ENCODE data around the gene CD82. TPM values are rescaled to one million over a fixed set of nuclear protein-coding genes. Genes with fewer than 3 reads are reported as not detected.

Gene CD82
- total and polyA plus RNA-seq, 2 of the 13 experiments (the other 11 are each of a cell fraction or from before 2014, with no cell fraction given) = 0.05 TPM; not detected in 1

GRCh38 chr11:44570411-44571155 is 5.1 kb downstream of the CD82 start:
- Histone ChIP-seq H3K9ac (ENCODE audit: insufficient read depth, low read depth, low read length) (no peak overlapping the region), H3K9me3 (ENCODE audit: low read length) (no peaks in the 10 kb centered on the region), H3K27me3 (ENCODE audit: control insufficient read depth in 1 of 2, insufficient read depth in 2 of 2, low read length in 2 of 2) (peaks cover 0 to 19% of the 10 kb centered on the region in 2 experiments; a peak in 2 of 5 replicates), H4K20me1 (ENCODE audit: insufficient read depth, low read length) (no peaks in the 10 kb centered on the region), H3K4me3 (replicated peaks in 1 of 3; ENCODE audit: insufficient read depth in 1 of 3, low read depth in 2 of 3, low read length in 3 of 3) (no peak overlapping the region), H3K4me2 (ENCODE audit: low read depth, low read length) (no peak overlapping the region), H3K27ac (ENCODE audit: extremely low read length, insufficient read depth, low read length) (no peak overlapping the region), H2AFZ (ENCODE audit: low read length) (no peak overlapping the region), H3K4me1 (ENCODE audit: insufficient read depth, low read length) (peaks cover 7% of the 10 kb centered on the region), H3K79me2 (ENCODE audit: insufficient read depth, low read length) (no peaks in the 10 kb centered on the region), H3K36me3 (replicated peaks in 1 of 2; ENCODE audit: control insufficient read depth in 1 of 2, insufficient read depth in 2 of 2, low read length in 2 of 2) (no peaks in the 10 kb centered on the region)
- POLR2A ChIA-PET = no interaction called here
- WGBS (ENCODE audit: low lambda C conversion rate) = 48% methylated on average over 9 of the region's 10 CpGs
- FAIRE-seq (no peak), ATAC-seq (no peak), DNase-seq (ENCODE audit: low spot score) (no peak)
- intact Hi-C loops (cut with micrococcal nuclease; ENCODE audit: unreplicated experiment) (no loop called here), in situ Hi-C loops (cut with HindIII; ENCODE audit: extremely low pct_ligation_motif_present, low pct_unique_long_range_greater_than_20kb) (no loop called here)
- CTCF ChIA-PET (ENCODE audit: low intra/inter-chr PET ratio, low total read pairs) = no interaction called here
- no peak for TF ChIP-seq SAP130 (CRISPR knock-in tag; IDR thresholded peaks at IDR 0.05; ENCODE audit: low read depth)
- TF ChIP-seq MAFK (conservative IDR thresholded peaks at IDR 0.05 in 1 of 2, IDR thresholded peaks at IDR 0.05 in 1 of 2; ENCODE audit: low read length in 2 of 2) = no peak
- TF ChIP-seq MBD4 (IDR thresholded peaks at IDR 0.05; ENCODE audit: borderline replicate concordance, low read length) = no peak
- BruUV-seq (replicated peaks) = no TSS peak

DNA sequence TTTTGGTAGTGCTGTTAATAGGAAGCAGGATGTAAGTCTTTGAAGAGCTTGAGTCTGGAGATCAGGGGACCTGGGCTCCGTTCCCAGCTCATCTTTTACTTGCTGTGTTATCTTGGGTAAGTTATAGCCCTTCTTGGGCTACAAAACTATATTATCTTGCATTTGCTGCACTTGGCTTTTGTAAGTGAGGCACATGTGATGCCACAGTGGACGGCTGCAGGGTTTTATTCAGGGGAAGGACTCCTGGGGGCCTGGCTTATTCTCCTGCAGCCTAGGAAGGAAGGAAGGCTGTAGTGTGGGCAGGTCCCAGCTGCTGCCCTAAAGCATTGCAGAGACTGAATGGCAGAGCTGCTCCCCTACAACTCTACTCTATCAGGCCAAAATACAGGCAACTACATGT is 6.4 kb downstream of the CD82 start:
- FAIRE-seq = no peak
- H3K4me2 ChIP-seq (ENCODE audit: low read depth, low read length) = no peak overlapping the region
- no peaks in the 10 kb centered on the region for H3K79me2 ChIP-seq (ENCODE audit: insufficient read depth, low read length)
- no peak overlapping the region for H3K4me3 ChIP-seq (replicated peaks in 1 of 3; ENCODE audit: insufficient read depth in 1 of 3, low read depth in 2 of 3, low read length in 3 of 3)
- no peak for ATAC-seq
- 0% methylated on average over 2 of the region's 2 CpGs for WGBS (ENCODE audit: low lambda C conversion rate)
- no peaks in the 10 kb centered on the region for H3K36me3 ChIP-seq (replicated peaks in 1 of 2; ENCODE audit: control insufficient read depth in 1 of 2, insufficient read depth in 2 of 2, low read length in 2 of 2)
- no peaks in the 10 kb centered on the region for H3K4me1 ChIP-seq (ENCODE audit: insufficient read depth, low read length)
- H3K9ac ChIP-seq (ENCODE audit: insufficient read depth, low read depth, low read length) = no peak overlapping the region
- H4K20me1 ChIP-seq (ENCODE audit: insufficient read depth, low read length) = no peaks in the 10 kb centered on the region
- in situ Hi-C loops (cut with HindIII; ENCODE audit: extremely low pct_ligation_motif_present, low pct_unique_long_range_greater_than_20kb) (no loop called here), intact Hi-C loops (cut with micrococcal nuclease; ENCODE audit: unreplicated experiment) (no loop called here)
- no peaks in the 10 kb centered on the region for H3K9me3 ChIP-seq (ENCODE audit: low read length)
- no peak for DNase-seq (ENCODE audit: low spot score)
- TF ChIP-seq AKAP8 (CRISPR knock-in tag; IDR thresholded peaks at IDR 0.05) = no peak
- TF ChIP-seq, protein P1, sequence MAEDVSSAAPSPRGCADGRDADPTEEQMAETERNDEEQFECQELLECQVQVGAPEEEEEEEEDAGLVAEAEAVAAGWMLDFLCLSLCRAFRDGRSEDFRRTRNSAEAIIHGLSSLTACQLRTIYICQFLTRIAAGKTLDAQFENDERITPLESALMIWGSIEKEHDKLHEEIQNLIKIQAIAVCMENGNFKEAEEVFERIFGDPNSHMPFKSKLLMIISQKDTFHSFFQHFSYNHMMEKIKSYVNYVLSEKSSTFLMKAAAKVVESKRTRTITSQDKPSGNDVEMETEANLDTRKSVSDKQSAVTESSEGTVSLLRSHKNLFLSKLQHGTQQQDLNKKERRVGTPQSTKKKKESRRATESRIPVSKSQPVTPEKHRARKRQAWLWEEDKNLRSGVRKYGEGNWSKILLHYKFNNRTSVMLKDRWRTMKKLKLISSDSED (CRISPR knock-in tag; IDR thresholded peaks at IDR 0.05) = no peak
- TF ChIP-seq ZNF101 (CRISPR knock-in tag; IDR thresholded peaks at IDR 0.05; ENCODE audit: borderline replicate concordance, low read depth) = no peak
- TF ChIP-seq ARNT2 (CRISPR knock-in tag; IDR thresholded peaks at IDR 0.05; ENCODE audit: low read depth) = no peak
- TF ChIP-seq, protein P2, sequence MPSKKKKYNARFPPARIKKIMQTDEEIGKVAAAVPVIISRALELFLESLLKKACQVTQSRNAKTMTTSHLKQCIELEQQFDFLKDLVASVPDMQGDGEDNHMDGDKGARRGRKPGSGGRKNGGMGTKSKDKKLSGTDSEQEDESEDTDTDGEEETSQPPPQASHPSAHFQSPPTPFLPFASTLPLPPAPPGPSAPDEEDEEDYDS (CRISPR knock-in tag; IDR thresholded peaks at IDR 0.05) = no peak
- TF ChIP-seq KAT8 (CRISPR knock-in tag; IDR thresholded peaks at IDR 0.05) = no peak
- no peak for TF ChIP-seq FOXP4 (CRISPR knock-in tag; IDR thresholded peaks at IDR 0.05)
- TF ChIP-seq ZZZ3 (CRISPR knock-in tag; IDR thresholded peaks at IDR 0.05; ENCODE audit: borderline replicate concordance) = no peak
- no peak for TF ChIP-seq MAFF (IDR thresholded peaks at IDR 0.05; ENCODE audit: low read depth, low read length)
- no peak for TF ChIP-seq ISL2 (CRISPR knock-in tag; IDR thresholded peaks at IDR 0.05)
- no peak for TF ChIP-seq CHD4 (IDR thresholded peaks at IDR 0.05; ENCODE audit: borderline replicate concordance, low read length)
- no peak for TF ChIP-seq ZNF562 (CRISPR knock-in tag; IDR thresholded peaks at IDR 0.05; ENCODE audit: borderline replicate concordance)
- TF ChIP-seq ZNF782 (CRISPR knock-in tag; IDR thresholded peaks at IDR 0.05; ENCODE audit: borderline replicate concordance) = no peak
- no peak overlapping the region for H3K27ac ChIP-seq (ENCODE audit: extremely low read length, insufficient read depth, low read length)
- no TSS peak for BruUV-seq (replicated peaks)
- H2AFZ ChIP-seq (ENCODE audit: low read length) = no peak overlapping the region
- POLR2A ChIA-PET = no interaction called here
- CTCF ChIA-PET (ENCODE audit: low intra/inter-chr PET ratio, low total read pairs) = no interaction called here
- peaks cover 0 to 6% of the 10 kb centered on the region in 2 experiments; a peak in 3 of 5 replicates for H3K27me3 ChIP-seq (ENCODE audit: control insufficient read depth in 1 of 2, insufficient read depth in 2 of 2, low read length in 2 of 2)
